HCT116 (cell line): ENCODE measurements around the gene USP28. TPM values are rescaled to one million over a fixed set of nuclear protein-coding genes. Genes with fewer than 3 reads are reported as not detected.

ENCODE experiments used
- ATAC-seq: fragments of 200-7000 bp; cut with Tn5 transposase; 2 replicates; pipeline ENCODE4 v1.9.1; 2020; ENCODE audit warnings: mild to moderate bottlenecking, moderate library complexity
- BruUV-seq: library from RNA; stranded (reverse); fragments of 400-500 nt; replicated peaks from 2 replicates; lab custom pipeline; 2021; lab: Mats Ljungman, UMichigan
- CTCF ChIA-PET: fragments of 300-600 bp; sonication (Branson Sonifier 250); formaldehyde crosslinking; loops from one replicate; lab custom pipeline; 2021; ENCODE audit warnings: antibody characterized with exemption; lab: Charles Lee
- POLR2A ChIA-PET: fragments of 300-600, 350-600 bp; sonication (Branson Sonifier 250); formaldehyde crosslinking; loops from one replicate; lab custom pipeline; 2021; ENCODE audit warnings: antibody characterized with exemption; lab: Charles Lee
- RAD21 ChIA-PET, 2 experiments: fragments of 300-600 bp; sonication (Branson Sonifier 250); formaldehyde crosslinking; loops; one replicate each; lab custom pipeline; 2023; ENCODE audit warnings: low total read pairs in 2 of 2; ENCODE audit not compliant: uncharacterized antibody in 2 of 2, unreplicated experiment in 2 of 2, low non-redundant PET in 1 of 2; lab: Charles Lee
- DNase-seq: peaks from one replicate; pipeline ENCODE4 v3.0.0-alpha.2; 2010; ENCODE audit warnings: low read depth, low spot score
- H2AFZ ChIP-seq: fragments of 200-600 bp; shearing (Covaris generic), sonication (generic); 2 replicates; pipeline ENCODE4 v1.6.1; 2017; ENCODE audit warnings: low read depth, mixed run types, mixed read lengths, antibody characterized with exemption, low read length; ENCODE audit not compliant: poor library complexity, severe bottlenecking
- H3K27ac ChIP-seq: 2 replicates; pipeline ENCODE4 v1.5.1; 2012; ENCODE audit warnings: low read depth, low read length
- H3K27me3 ChIP-seq: fragments of 200-600 bp; sonication (generic); 2 replicates; pipeline ENCODE4 v1.6.1; 2016; ENCODE audit warnings: mixed run types, low read length, mixed read lengths; ENCODE audit not compliant: insufficient read depth
- H3K36me3 ChIP-seq, 2 experiments: fragments of 200-500 bp in 1 of 2; fragments of 200-600 bp in 1 of 2; sonication (Bioruptor generic) in 1 of 2; sonication (generic) in 1 of 2; 2 replicates each; pipeline versions ENCODE4 v1.5.1 to v1.6.1; 2014 to 2016; ENCODE audit warnings: low read length in 2 of 2, inconsistent platforms in 1 of 2, mixed read lengths in 1 of 2, mixed run types in 1 of 2; ENCODE audit not compliant: insufficient read depth in 2 of 2, control insufficient read depth in 1 of 2
- H3K4me1 ChIP-seq, 2 experiments: fragments of 200-600 bp in 1 of 2; sonication (generic) in 1 of 2; 2 replicates each; pipeline versions ENCODE4 v1.5.1 to v1.6.1; 2012 to 2017; ENCODE audit warnings: low read length in 2 of 2, inconsistent platforms in 1 of 2, mild to moderate bottlenecking in 1 of 2, mixed read lengths in 1 of 2, mixed run types in 1 of 2, moderate library complexity in 1 of 2; ENCODE audit not compliant: insufficient read depth in 2 of 2, control insufficient read depth in 1 of 2
- H3K4me2 ChIP-seq: fragments of 200-600 bp; sonication (generic); 2 replicates; pipeline ENCODE4 v1.6.1; 2017; ENCODE audit warnings: mixed run types, low read length, mixed read lengths
- H3K4me3 ChIP-seq, 2 experiments: fragments of 200-600 bp in 1 of 2; sonication (generic) in 1 of 2; replicated peaks in 1 of 2; 2 replicates each; pipeline ENCODE4 v1.5.1; 2011 to 2016; ENCODE audit warnings: low read length in 2 of 2, control low read depth in 1 of 2, low read depth in 1 of 2, mild to moderate bottlenecking in 1 of 2, mixed read lengths in 1 of 2, mixed run types in 1 of 2
- H3K79me2 ChIP-seq: fragments of 200-600 bp; sonication (generic); 2 replicates; pipeline ENCODE4 v1.6.1; 2017; ENCODE audit warnings: mild to moderate bottlenecking, mixed run types, low read length, moderate library complexity, mixed read lengths; ENCODE audit not compliant: insufficient read depth
- H3K9ac ChIP-seq: fragments of 200-600 bp; sonication (generic); 2 replicates; pipeline ENCODE4 v1.6.1; 2016; ENCODE audit warnings: low read length, mixed read lengths
- H3K9me2 ChIP-seq: fragments of 200-600 bp; sonication (generic), shearing (Covaris generic); 2 replicates; pipeline ENCODE4 v1.6.1; 2017; ENCODE audit warnings: mixed run types, mild to moderate bottlenecking, moderate library complexity; ENCODE audit not compliant: insufficient read depth
- H3K9me3 ChIP-seq, 2 experiments: fragments of 200-500 bp in 1 of 2; fragments of 200-600 bp in 1 of 2; sonication (Bioruptor generic) in 1 of 2; sonication (generic) in 1 of 2; 2 replicates each; pipeline ENCODE4 v1.6.1; 2014 to 2017; ENCODE audit warnings: low read length in 2 of 2, mixed read lengths in 2 of 2, inconsistent platforms in 1 of 2, low read depth in 1 of 2, mild to moderate bottlenecking in 1 of 2, mixed run types in 1 of 2, moderate library complexity in 1 of 2; ENCODE audit not compliant: control insufficient read depth in 1 of 2, insufficient read depth in 1 of 2
- H4K20me1 ChIP-seq: fragments of 200-600 bp; sonication (generic), shearing (Covaris generic); 2 replicates; pipeline ENCODE4 v1.6.1; 2017; ENCODE audit warnings: mixed run types, mild to moderate bottlenecking, moderate library complexity; ENCODE audit not compliant: insufficient read depth
- CEBPB ChIP-seq: IDR thresholded peaks from 2 replicates; pipeline ENCODE4 v1.6.1; 2012; ENCODE audit warnings: low read depth
- CTCF ChIP-seq, 3 experiments: fragments of 200-600 bp in 1 of 3; sonication (generic) in 1 of 3; IDR thresholded peaks in 2 of 3; conservative IDR thresholded peaks in 1 of 3; 2 replicates each; pipeline ENCODE4 v1.5.1; 2012 to 2017; ENCODE audit warnings: low read depth in 2 of 3, low read length in 2 of 3, antibody characterized with exemption in 1 of 3, borderline replicate concordance in 1 of 3, control low read depth in 1 of 3, mild to moderate bottlenecking in 1 of 3, mixed read lengths in 1 of 3, mixed run types in 1 of 3, moderate library complexity in 1 of 3; ENCODE audit not compliant: insufficient read depth in 1 of 3
- ELF1 ChIP-seq: IDR thresholded peaks from 2 replicates; pipeline ENCODE4 v1.6.1; 2012; ENCODE audit warnings: low read depth, borderline replicate concordance
- EZH2 ChIP-seq: fragments of 200-600 bp; sonication (generic); IDR thresholded peaks from 2 replicates; pipeline ENCODE4 v1.6.1; 2017; ENCODE audit warnings: antibody characterized with exemption, mixed run types
- EZH2phosphoT487 ChIP-seq: fragments of 200-600 bp; IDR thresholded peaks from 2 replicates; pipeline ENCODE4 v1.6.1; 2018; ENCODE audit warnings: antibody characterized with exemption, borderline replicate concordance
- FOSL1 ChIP-seq: IDR thresholded peaks from 2 replicates; pipeline ENCODE4 v1.6.1; 2012; ENCODE audit warnings: low read depth
- JUND ChIP-seq: IDR thresholded peaks from 2 replicates; pipeline ENCODE4 v1.6.1; 2012
- MAX ChIP-seq: IDR thresholded peaks from 2 replicates; pipeline ENCODE4 v1.6.1; 2012
- POLR2A ChIP-seq: IDR thresholded peaks from 2 replicates; pipeline ENCODE4 v1.7.0; 2011; ENCODE audit warnings: borderline replicate concordance; ENCODE audit not compliant: insufficient read depth, insufficient read length; ENCODE audit errors: extremely low read depth
- POLR2AphosphoS5 ChIP-seq: IDR thresholded peaks from 2 replicates; pipeline ENCODE4 v1.6.1; 2011; ENCODE audit warnings: mild to moderate bottlenecking, low read depth, low read length, moderate library complexity
- RAD21 ChIP-seq: IDR thresholded peaks from 2 replicates; pipeline ENCODE4 v1.6.1; 2012; ENCODE audit warnings: low read depth, mild to moderate bottlenecking
- REST ChIP-seq: IDR thresholded peaks from 2 replicates; pipeline ENCODE4 v1.6.1; 2012; ENCODE audit warnings: low read depth
- SP1 ChIP-seq: IDR thresholded peaks from 2 replicates; pipeline ENCODE4 v1.6.1; 2012; ENCODE audit warnings: low read depth
- TCF7L2 ChIP-seq: IDR thresholded peaks from 2 replicates; pipeline ENCODE4 v1.7.0; 2011; ENCODE audit warnings: borderline replicate concordance, inconsistent platforms; ENCODE audit not compliant: insufficient read depth, insufficient read length; ENCODE audit errors: extremely low read depth
- YY1 ChIP-seq: IDR thresholded peaks from 2 replicates; pipeline ENCODE4 v1.6.1; 2011; ENCODE audit warnings: low read length, low read depth, moderate library complexity, mild to moderate bottlenecking; ENCODE audit not compliant: insufficient replicate concordance; ENCODE audit errors: extremely low read depth
- ZBTB33 ChIP-seq: IDR thresholded peaks from 2 replicates; pipeline ENCODE4 v1.6.1; 2011; ENCODE audit warnings: mild to moderate bottlenecking, low read length, moderate library complexity; ENCODE audit not compliant: insufficient replicate concordance; ENCODE audit errors: extremely low read depth
- ZFX ChIP-seq: fragments of 450-650 bp; IDR thresholded peaks from 2 replicates; pipeline ENCODE4 v1.6.1; 2017
- ZNF274 ChIP-seq: fragments of 200-500 bp; sonication (Bioruptor generic); IDR thresholded peaks from 2 replicates; pipeline ENCODE4 v1.6.1; 2014; ENCODE audit warnings: mild to moderate bottlenecking, low read depth, low read length, inconsistent platforms
- intact Hi-C: fragments of 100-400 bp; cut with micrococcal nuclease; formaldehyde crosslinking; loops from 2 replicates; pipeline ENCODE4 v1.10.0; 2022
- total RNA-seq: library from RNA; stranded (reverse); gene quantifications from one replicate; pipeline ENCODE4 v1.2.1, GENCODE V29; 2021; ENCODE audit not compliant: unreplicated experiment

The USP28 gene
- total RNA-seq, 1 experiment from 2014 or later: 23.5 TPM

GRCh38 chr11:113831314-113831713 is 44.1 kb downstream of the USP28 start:
- H3K4me2 ChIP-seq: no peak overlapping the region
- no peaks in the 10 kb centered on the region for H3K79me2 ChIP-seq
- no peaks in the 10 kb centered on the region for H4K20me1 ChIP-seq
- no peaks in the 10 kb centered on the region for H3K4me1 ChIP-seq
- TF ChIP-seq POLR2AphosphoS5 (no peak), CTCF (IDR thresholded peaks at IDR 0.05 in 2 of 3, conservative IDR thresholded peaks at IDR 0.05 in 1 of 3; ENCODE audit: borderline replicate concordance in 1 of 3, insufficient read depth in 1 of 3, low read depth in 2 of 3, low read length in 2 of 3) (no peak), SP1 (no peak), CEBPB (no peak), EZH2phosphoT487 (no peak), MAX (no peak), YY1 (no peak), REST (no peak), ZBTB33 (no peak), ELF1 (no peak), EZH2 (no peak), TCF7L2 (no peak), POLR2A (no peak), JUND (no peak), ZFX (no peak), FOSL1 (no peak), ZNF274 (no peak), RAD21 (no peak)
- no peaks in the 10 kb centered on the region for H3K9me2 ChIP-seq
- no peak overlapping the region for H3K9ac ChIP-seq
- ChIA-PET POLR2A (no interaction called here), CTCF (no interaction called here), RAD21 (no interaction called here)
- H3K36me3 ChIP-seq: peaks cover 0 to 3% of the 10 kb centered on the region in 2 experiments; a peak in 2 of 4 replicates
- no peak overlapping the region for H3K4me3 ChIP-seq
- no peak for DNase-seq
- no peak overlapping the region for H2AFZ ChIP-seq
- H3K27me3 ChIP-seq: no peaks in the 10 kb centered on the region
- BruUV-seq: no TSS peak
- no peak for ATAC-seq
- no peak overlapping the region for H3K27ac ChIP-seq
- intact Hi-C loops: no loop called here
- H3K9me3 ChIP-seq: no peaks in the 10 kb centered on the region
